NOMO-1 treated with dmso at 0.1 percent for 144 hours (cell line): Measurements from ENCODE around the gene DIP2A.
"Not testable (repeated sequence)": the region's sequence is repeated elsewhere in the genome, so short reads cannot be mapped to it uniquely, and the experiment has no call there.

Experiments
- DNase-seq: peaks from one replicate; lab custom pipeline; 2025; ENCODE audit not compliant: unreplicated experiment; lab: John Stamatoyannopoulos, UW

Gene DIP2A

GRCh38 chr21:46579394-46579793, 120.7 kb downstream of the DIP2A start:
- not testable (repeated sequence) for DNase-seq

- no peak for DNase-seq
Measured at GRCh38 chr21:46581780-46582307, 123.2 kb downstream of the DIP2A start.

DNA sequence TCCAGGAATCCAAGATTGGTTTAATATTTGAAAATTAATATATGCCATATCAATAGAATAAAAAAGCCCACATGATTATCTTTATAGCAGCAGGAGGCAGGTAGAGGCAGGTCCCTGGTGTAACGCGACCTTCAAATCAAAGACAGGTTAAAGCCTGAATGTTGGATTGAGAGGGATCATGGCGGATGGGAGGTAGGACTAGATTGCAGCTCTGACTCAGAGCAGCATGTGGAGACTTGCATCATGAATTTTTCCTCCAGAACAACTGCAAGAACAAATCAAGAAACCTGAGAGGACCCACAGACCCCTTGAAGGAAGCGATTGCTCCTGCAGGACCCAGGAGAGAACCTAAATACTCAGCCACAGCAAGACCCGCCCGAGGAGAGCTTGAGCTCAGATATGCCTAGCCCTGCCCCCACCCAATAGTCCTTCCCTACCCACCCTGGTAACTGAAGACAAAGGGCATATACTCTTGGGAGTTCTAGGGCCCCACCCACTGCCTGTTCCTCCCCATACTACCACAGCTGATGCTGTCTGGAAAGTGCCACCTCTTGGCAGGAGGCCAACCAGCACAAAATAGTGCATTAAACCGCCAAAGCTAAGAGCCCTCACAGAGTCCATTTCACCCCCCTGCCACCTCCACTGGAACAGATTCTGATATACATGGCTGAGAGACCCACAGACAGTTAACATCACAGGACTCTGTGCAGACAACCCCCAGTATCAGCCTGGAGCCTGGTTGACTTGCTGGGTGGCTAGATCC, 126.7 kb downstream of the DIP2A start:
- DNase-seq = no peak

DNA sequence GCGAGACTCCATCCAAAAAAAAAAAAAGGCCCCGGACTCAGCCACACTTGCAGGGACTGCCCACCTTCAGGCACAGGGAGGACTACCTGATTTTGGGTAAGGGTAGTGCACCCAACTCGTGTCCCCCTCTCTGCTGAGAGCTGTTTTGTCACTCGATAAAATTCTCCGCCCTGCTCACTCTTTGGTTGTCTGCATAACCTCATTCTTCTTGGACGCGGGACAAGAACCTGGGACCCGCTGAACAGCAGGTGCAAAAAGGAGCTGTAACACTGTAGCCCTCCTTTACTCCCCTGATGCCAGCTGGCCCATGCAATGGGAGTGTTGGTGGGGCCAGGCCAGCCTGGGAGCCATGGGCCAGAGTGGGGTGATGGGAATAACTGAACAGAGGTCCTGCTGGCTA, 135.6 kb downstream of the DIP2A start:
- DNase-seq = no peak

DNA sequence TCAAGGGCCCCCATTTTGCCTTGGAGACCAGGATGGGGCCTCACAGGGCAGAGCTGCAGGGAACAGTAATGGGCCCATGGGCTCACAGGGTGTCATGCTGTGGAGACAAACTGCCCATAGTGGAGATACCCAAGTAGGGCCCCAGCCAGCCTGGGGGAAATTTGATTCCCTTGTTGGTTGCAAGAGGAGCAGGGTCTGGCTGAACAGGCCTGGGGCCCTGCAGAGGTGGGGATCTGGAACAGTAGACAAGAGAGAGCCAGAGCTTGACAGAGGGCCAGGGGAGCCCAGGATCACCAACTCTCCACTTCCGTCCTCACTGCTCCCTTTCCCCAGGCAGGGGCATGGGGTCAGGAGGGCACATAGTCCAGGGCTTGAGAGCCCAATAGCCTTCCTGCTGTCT, 137.5 kb downstream of the DIP2A start:
- DNase-seq = no peak

GRCh38 chr21:46597031-46597430, 138.3 kb downstream of the DIP2A start:
- no peak for DNase-seq

GRCh38 chr21:46597896-46598343, 139.2 kb downstream of the DIP2A start:
- DNase-seq = no peak

DNA sequence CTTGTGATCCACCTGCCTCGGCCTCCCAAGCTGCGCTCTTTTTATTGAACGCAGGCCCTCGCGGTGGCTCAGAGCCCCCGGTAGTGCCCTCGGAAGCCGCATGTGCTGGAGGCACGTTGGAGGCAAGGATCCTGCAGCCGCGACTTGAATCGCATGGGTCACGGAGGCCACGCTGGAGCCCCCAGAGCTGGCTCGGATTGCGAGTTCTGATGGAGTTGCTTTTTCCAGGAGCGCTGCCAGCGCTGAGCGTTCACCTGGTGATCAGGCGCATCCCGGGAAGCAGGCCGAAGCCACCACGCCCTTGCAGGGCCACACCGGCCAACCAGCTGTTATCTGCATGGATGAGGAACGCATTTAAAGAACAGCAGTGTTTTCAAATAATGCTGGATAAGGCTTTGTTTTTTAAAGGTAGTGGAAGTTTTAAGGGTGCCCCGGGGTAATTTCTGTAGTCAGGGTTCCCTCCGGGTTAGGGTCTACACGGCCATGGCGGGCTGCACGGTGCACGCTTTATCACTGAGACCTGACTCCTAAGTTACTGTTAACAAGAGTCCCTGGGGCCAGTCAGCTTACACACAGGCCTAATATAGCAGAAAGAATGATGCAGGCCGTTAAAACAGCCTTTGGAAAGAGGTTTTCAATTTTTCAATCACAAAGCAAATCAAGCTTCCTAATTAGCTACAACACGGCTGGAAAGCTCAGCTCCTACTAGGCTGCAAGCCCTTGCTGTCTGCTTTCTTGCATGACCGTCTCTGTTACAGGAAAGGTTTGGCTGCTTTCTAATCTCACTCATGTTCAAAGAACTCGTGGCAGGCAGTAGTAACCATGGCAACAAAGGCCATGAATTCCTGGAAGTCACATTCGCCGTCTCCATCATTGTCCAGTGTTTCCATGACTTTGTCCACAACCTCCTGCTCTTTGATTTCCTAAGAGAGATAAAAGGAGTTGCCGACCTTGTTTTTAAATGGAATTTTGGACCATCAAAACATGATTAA, 140.2 kb downstream of the DIP2A start:
- no peak for DNase-seq

DNA sequence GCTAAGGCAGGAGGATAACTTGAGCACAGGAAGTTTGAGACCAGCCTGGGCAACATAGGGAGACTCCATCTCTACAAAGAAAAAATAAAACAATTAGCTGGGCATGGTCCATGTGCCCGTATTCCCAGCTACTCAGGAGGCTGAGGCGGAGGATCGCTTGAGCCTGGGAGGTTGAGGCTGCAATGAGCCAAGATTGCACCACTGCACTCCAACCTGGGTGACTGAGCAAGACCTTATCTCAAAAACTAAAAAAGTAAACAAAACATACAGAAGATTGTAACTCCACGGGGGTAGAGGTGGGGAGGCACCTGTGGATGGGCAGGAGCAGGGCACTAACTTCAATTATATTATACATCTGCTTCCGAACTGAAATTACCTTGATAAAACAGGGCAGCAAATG, 141.6 kb downstream of the DIP2A start:
- no peak for DNase-seq

- DNase-seq = no peak
Measured at GRCh38 chr21:46600978-46601377, 142.3 kb downstream of the DIP2A start.

DNA sequence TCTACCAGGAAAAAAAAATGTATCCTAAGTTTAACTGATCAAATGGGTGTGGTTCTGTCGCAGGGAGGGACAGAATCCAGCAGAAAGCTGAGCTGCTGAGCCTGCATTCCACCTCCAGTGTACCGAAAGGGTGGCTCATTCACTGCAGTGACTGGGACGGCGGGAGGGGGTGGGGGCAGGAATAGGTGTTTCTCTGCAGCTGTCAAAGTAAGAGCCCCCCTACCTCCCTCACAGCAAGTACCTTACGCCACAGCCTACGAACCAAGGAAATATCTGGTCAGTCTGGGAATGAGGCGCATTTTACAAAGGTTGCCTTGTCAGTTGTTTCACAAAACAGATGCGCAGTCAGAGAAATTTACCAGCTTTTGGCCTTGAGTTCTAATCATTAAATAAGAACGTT, 144.5 kb downstream of the DIP2A start:
- DNase-seq = no peak

DNA sequence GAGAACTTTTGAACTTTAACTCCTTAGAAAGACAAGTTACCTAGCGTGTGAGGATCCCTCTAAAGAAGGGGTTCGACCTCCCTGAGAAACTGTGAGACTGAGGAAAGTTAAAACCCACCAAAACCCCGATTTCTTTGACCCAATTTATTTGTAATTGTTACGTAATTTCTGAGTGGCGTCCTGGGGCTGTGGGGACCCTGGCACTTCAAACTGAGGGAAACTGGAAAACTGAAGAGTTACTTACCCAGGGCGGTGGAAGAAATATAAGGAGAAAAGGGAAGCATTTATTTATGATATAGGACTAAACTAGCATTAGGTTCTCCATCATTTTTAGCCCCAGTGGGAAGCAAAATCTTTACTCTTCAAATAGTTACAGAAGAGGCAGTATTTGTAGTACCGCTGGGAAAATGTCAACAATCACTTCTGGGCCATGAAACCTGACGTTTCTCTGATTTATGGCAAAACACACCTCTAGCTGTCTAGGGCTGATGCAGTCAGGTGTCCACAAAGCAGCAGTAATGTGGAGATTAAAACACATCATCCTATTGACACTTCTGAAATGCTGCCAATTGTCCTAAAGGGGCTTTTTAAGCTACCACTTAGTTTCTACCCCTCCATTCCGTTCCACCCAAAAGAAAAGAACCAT, 145.8 kb downstream of the DIP2A start:
- no peak for DNase-seq

DNA sequence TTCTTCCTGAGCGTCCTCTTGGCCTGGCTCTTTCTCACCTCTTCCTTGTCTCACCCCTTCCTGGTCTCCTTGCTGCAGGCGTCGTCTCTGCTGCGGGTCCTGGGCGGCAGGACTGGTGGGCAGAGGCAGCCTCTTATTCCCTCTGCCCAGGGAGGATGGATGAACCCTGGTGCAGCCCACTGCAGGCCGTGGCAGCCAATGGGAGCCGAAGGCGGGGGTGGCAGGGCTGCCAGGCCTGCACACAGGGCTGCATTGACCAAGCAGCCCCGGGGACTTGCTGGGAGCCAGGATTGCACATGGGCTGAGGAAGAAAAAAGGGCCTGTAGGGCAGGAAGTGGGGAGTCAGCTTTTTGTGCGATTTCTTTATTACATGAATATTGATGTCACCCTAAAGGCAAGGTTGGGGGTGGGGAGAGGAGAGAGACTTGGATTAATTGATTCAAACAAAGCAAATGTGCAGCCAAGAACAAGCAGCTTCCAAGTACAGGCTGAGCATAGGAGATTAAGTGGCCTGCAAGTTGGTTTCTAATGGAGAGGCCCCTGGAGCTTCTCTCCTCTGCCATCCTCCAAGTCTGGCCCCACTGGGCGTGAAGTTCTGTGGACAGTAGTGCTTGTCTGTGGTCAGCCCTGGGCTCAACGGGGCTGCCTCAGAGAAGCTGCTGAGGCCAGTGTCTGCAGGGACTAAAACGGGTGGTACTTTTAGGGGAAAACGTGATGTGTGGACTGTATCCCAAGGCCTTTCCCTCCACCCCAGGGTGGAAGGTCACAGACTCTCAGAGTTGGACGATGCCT, 146.5 kb downstream of the DIP2A start, which contains the start of gene S100B:
Gene S100B, minus strand, starts transcription at position 108 of the 792 bp plus-strand sequence. CDS start 2,667 bp downstream, outside the sequence.
- no peak for DNase-seq

- DNase-seq = peak; percentile 78
Measured at GRCh38 chr21:46605767-46606426, 147.2 kb downstream of the DIP2A start.

- no peak for DNase-seq
Measured at GRCh38 chr21:46606427-46606813, 147.7 kb downstream of the DIP2A start.

- DNase-seq = no peak
Measured at GRCh38 chr21:46607636-46608035, 148.9 kb downstream of the DIP2A start.

GRCh38 chr21:46608672-46609111, 150.0 kb downstream of the DIP2A start:
- DNase-seq = no peak

DNA sequence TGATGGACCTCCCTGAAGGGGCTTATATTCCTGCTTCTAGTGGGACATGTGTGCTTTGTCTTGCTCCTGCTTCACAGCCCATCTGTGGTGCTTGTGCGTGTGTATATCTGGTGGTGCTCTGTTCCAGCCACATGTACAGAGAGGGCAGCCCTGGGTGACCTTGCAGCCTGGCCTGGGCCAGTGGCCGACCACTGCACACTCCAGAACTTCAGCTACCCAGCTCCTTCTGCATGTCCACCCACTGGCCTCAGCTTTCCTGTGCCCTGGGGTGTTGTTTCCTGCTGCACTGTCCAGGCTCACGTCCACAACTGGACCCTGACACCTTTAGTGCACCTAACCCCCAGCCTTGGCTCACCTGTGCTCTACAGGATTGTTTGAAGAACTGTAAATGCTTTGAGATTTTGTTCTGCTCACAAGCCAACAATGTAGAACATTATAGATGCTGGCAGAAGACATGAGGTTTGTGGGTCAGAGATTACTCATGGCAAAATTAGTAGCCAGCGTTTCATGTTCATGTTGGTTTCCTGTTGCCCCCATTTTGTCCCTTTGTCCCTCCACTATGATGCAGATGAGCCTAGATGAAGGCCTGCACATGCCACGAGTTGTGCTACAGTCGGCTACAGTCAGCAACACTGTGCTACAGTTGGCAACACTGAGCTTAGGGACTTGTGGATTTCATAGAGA, 151.5 kb downstream of the DIP2A start:
- DNase-seq = no peak

DNA sequence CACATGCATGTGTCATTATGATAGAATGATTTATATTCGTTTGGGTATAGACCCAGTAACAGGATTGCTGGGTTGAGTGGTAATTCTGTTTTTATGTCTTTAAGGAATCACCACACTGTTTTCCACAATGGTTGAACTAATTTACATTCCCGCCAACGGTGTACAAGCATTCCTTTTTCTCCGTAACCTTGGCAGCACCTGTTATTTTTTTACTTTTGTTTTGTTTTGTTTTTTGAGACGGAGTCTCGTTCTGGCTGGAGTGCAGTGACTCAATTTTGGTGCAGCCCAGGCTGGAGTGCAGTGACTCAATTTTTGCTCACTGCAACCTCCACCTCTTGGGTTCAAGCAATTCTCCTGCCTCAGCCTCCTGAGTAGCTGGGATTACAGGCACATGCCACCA, 154.7 kb downstream of the DIP2A start:
- DNase-seq = no peak
